GM12878 (cell line): ENCODE results near the gene PSMB3.

Experiments used
- CTCF ChIP-seq, 3 experiments: IDR thresholded peaks in 2 of 3; conservative IDR thresholded peaks in 1 of 3; 2 replicates each; pipeline ENCODE4 v1.5.1; 2011; ENCODE audit warnings: low read depth in 3 of 3, low read length in 3 of 3, mild to moderate bottlenecking in 3 of 3, control low read depth in 2 of 3, moderate library complexity in 2 of 3, inconsistent platforms in 1 of 3, mixed read lengths in 1 of 3; ENCODE audit not compliant: control insufficient read depth in 2 of 3, insufficient read depth in 1 of 3; ENCODE audit errors: extremely low read depth in 1 of 3
- E4F1 ChIP-seq: fragments of 450-650 bp; IDR thresholded peaks from 2 replicates; pipeline ENCODE4 v1.6.1; 2018; ENCODE audit warnings: borderline replicate concordance, mild to moderate bottlenecking; ENCODE audit not compliant: partially characterized antibody
- ESRRA ChIP-seq: IDR thresholded peaks from 2 replicates; pipeline ENCODE4 v1.6.1; 2012; ENCODE audit warnings: mild to moderate bottlenecking, low read length, improper control_type of control experiment
- EZH2 ChIP-seq: IDR thresholded peaks from 2 replicates; pipeline ENCODE4 v1.6.1; 2012; ENCODE audit warnings: low read depth, mild to moderate bottlenecking, control low read depth, inconsistent platforms, low read length, borderline replicate concordance; ENCODE audit not compliant: control insufficient read depth
- HDAC2 ChIP-seq: fragments of 200-600 bp; sonication (generic); IDR thresholded peaks from 2 replicates; pipeline ENCODE4 v1.6.1; 2017
- MYC ChIP-seq: IDR thresholded peaks from 2 replicates; pipeline ENCODE4 v1.6.1; 2011; ENCODE audit warnings: mild to moderate bottlenecking, low read length, moderate library complexity, inconsistent platforms; ENCODE audit not compliant: insufficient read depth, insufficient replicate concordance, insufficient read length, severe bottlenecking
- NFXL1 ChIP-seq: fragments of 450-650 bp; IDR thresholded peaks from 2 replicates; pipeline ENCODE4 v1.6.1; 2017; ENCODE audit warnings: antibody characterized with exemption, mild to moderate bottlenecking, borderline replicate concordance
- POLR2A ChIP-seq: IDR thresholded peaks from 2 replicates; pipeline ENCODE4 v1.6.1; 2011; ENCODE audit warnings: low read depth, mild to moderate bottlenecking, low read length
- POLR2AphosphoS5 ChIP-seq: IDR thresholded peaks from 2 replicates; pipeline ENCODE4 v1.6.1; 2011; ENCODE audit warnings: mild to moderate bottlenecking, low read length, inconsistent platforms
- TAF1 ChIP-seq: IDR thresholded peaks from 2 replicates; pipeline ENCODE4 v1.6.1; 2011; ENCODE audit warnings: mild to moderate bottlenecking, low read depth, low read length, borderline replicate concordance
- ZNF24 ChIP-seq: fragments of 450-650 bp; IDR thresholded peaks from 2 replicates; pipeline ENCODE4 v1.6.1; 2017; ENCODE audit warnings: antibody characterized with exemption, mild to moderate bottlenecking

GRCh38 chr17:38750044-38750311, 2.6 kb upstream of the PSMB3 start:
- TF ChIP-seq CTCF (IDR thresholded peaks at IDR 0.05 in 2 of 3, conservative IDR thresholded peaks at IDR 0.05 in 1 of 3; ENCODE audit: control insufficient read depth in 2 of 3, extremely low read depth in 1 of 3, insufficient read depth in 1 of 3, low read depth in 3 of 3, low read length in 3 of 3) (no peak), EZH2 (no peak), NFXL1 (no peak), ZNF24 (no peak), MYC (no peak), E4F1 (no peak), TAF1 (no peak), POLR2A (no peak), ESRRA (no peak), POLR2AphosphoS5 (no peak), HDAC2 (no peak)
